HEK293 (cell line): ENCODE data around the gene CLDN1.

Experiments used
- CTCF ChIA-PET: fragments of 350-600 bp; formaldehyde crosslinking; extraction: SDS; loops from one replicate; lab custom pipeline; 2021; ENCODE audit warnings: antibody characterized with exemption; lab: Yijun Ruan, JAX
- POLR2A ChIA-PET: fragments of 300-600 bp; formaldehyde crosslinking; extraction: SDS; loops from one replicate; lab custom pipeline; 2020; ENCODE audit warnings: antibody characterized with exemption, inconsistent platforms; lab: Yijun Ruan, JAX
- H3K27ac ChIP-seq: fragments of 200-500 bp; sonication (Bioruptor generic); 2 replicates; pipeline ENCODE4 v1.5.1; 2014; ENCODE audit warnings: low read depth, low read length, control low read depth, inconsistent platforms; ENCODE audit errors: extremely low read depth
- H3K36me3 ChIP-seq, 2 experiments: fragments of 200-500 bp in 1 of 2; sonication (Bioruptor generic) in 1 of 2; 1 replicate in 1 of 2; 2 replicates in 1 of 2; pipeline ENCODE4 v1.5.1; 2014 to 2017; ENCODE audit warnings: inconsistent platforms in 2 of 2, low read length in 2 of 2; ENCODE audit not compliant: control insufficient read depth in 2 of 2, insufficient read depth in 1 of 2
- H3K4me1 ChIP-seq: fragments of 200-500 bp; sonication (Bioruptor generic); 2 replicates; pipeline ENCODE4 v1.5.1; 2014; ENCODE audit warnings: mild to moderate bottlenecking, low read length, inconsistent platforms; ENCODE audit not compliant: control insufficient read depth, insufficient read depth
- H3K4me3 ChIP-seq: 2 replicates; pipeline ENCODE4 v1.5.1; 2011; ENCODE audit warnings: low read depth, mild to moderate bottlenecking, control low read depth, low read length, moderate library complexity
- H3K9me3 ChIP-seq: fragments of 200-500 bp; sonication (Bioruptor generic); 2 replicates; pipeline ENCODE4 v1.5.1; 2014; ENCODE audit warnings: low read depth, low read length, inconsistent platforms; ENCODE audit not compliant: control insufficient read depth, insufficient read depth
- ELK4 ChIP-seq: IDR thresholded peaks from 2 replicates; pipeline ENCODE4 v1.6.1; 2011; ENCODE audit warnings: mild to moderate bottlenecking, low read depth, low read length, borderline replicate concordance
- HOXC10 ChIP-seq: sonication (generic); formaldehyde crosslinking; IDR thresholded peaks from 2 replicates; pipeline ENCODE4 v1.8.1; 2023; ENCODE audit warnings: mild to moderate bottlenecking, missing genetic modification reagents
- PRDM1 ChIP-seq: fragments of 450-650 bp; formaldehyde crosslinking; IDR thresholded peaks from 2 replicates; pipeline ENCODE4; 2016; ENCODE audit warnings: missing biosample characterization, missing genetic modification characterization
- TRIM28 ChIP-seq: IDR thresholded peaks from 2 replicates; pipeline ENCODE4 v1.6.1; 2011; ENCODE audit warnings: low read length, control low read depth, borderline replicate concordance
- ZBTB49 ChIP-seq: fragments of 450-650 bp; formaldehyde crosslinking; IDR thresholded peaks from 2 replicates; pipeline ENCODE4 v1.5.1; 2016; ENCODE audit warnings: missing biosample characterization, missing genetic modification characterization, low read depth
- ZNF223 ChIP-seq: fragments of 450-650 bp; formaldehyde crosslinking; IDR thresholded peaks from 2 replicates; pipeline ENCODE4 v1.5.1; 2016; ENCODE audit warnings: missing biosample characterization, missing genetic modification characterization
- ZNF280C ChIP-seq: fragments of 450-650 bp; formaldehyde crosslinking; IDR thresholded peaks from 2 replicates; pipeline ENCODE4 v1.5.1; 2016; ENCODE audit warnings: missing biosample characterization, missing genetic modification characterization
- ZNF280D ChIP-seq: fragments of 450-650 bp; formaldehyde crosslinking; IDR thresholded peaks from 2 replicates; pipeline ENCODE4 v1.5.1; 2016; ENCODE audit warnings: missing biosample characterization, missing genetic modification characterization
- ZNF423 ChIP-seq: fragments of 450-650 bp; formaldehyde crosslinking; IDR thresholded peaks from 2 replicates; pipeline ENCODE4 v1.5.1; 2016; ENCODE audit warnings: missing biosample characterization, missing genetic modification characterization
- ZNF449 ChIP-seq: fragments of 450-650 bp; formaldehyde crosslinking; IDR thresholded peaks from 2 replicates; pipeline ENCODE4 v1.5.1; 2017; ENCODE audit warnings: missing biosample characterization, mild to moderate bottlenecking, missing genetic modification characterization, moderate library complexity
- ZNF488 ChIP-seq: fragments of 450-650 bp; formaldehyde crosslinking; IDR thresholded peaks from 2 replicates; pipeline ENCODE4 v1.5.1; 2016; ENCODE audit warnings: missing biosample characterization, missing genetic modification characterization
- ZNF529 ChIP-seq: fragments of 450-650 bp; formaldehyde crosslinking; IDR thresholded peaks from 2 replicates; pipeline ENCODE4 v1.5.1; 2017; ENCODE audit warnings: missing genetic modification characterization, missing biosample characterization; ENCODE audit not compliant: insufficient replicate concordance
- ZNF544 ChIP-seq: fragments of 450-650 bp; formaldehyde crosslinking; IDR thresholded peaks from 2 replicates; pipeline ENCODE4 v1.5.0; 2017; ENCODE audit warnings: missing biosample characterization, missing genetic modification characterization
- ZNF776 ChIP-seq: fragments of 450-650 bp; formaldehyde crosslinking; IDR thresholded peaks from 2 replicates; pipeline ENCODE4 v1.5.0; 2017; ENCODE audit warnings: missing biosample characterization, missing genetic modification characterization, borderline replicate concordance
- ZNF777 ChIP-seq: fragments of 450-650 bp; formaldehyde crosslinking; IDR thresholded peaks from 2 replicates; pipeline ENCODE4 v1.5.1; 2017; ENCODE audit warnings: missing biosample characterization, missing genetic modification characterization, borderline replicate concordance

Gene CLDN1

GRCh38 chr3:190308154-190308553 is 14.1 kb downstream of the CLDN1 start:
- ChIA-PET POLR2A (no interaction called here), CTCF (interaction anchor here (0.6 to 1.8 kb wide), 2 partner anchors 14 to 15 kb away, joined by 3 to 6 read pairs; partner anchors contain the start of gene CLDN1)
- H3K9me3 ChIP-seq: no peaks in the 10 kb centered on the region
- H3K4me1 ChIP-seq: no peaks in the 10 kb centered on the region
- no peak overlapping the region for H3K27ac ChIP-seq
- H3K36me3 ChIP-seq: no peaks in the 10 kb centered on the region
- no peak overlapping the region for H3K4me3 ChIP-seq
- TF ChIP-seq ZNF423 (tag by site-specific recombination) (no peak), ZNF223 (no peak), ZNF544 (tag by site-specific recombination) (no peak), ZNF529 (tag by site-specific recombination) (no peak), HOXC10 (CRISPR knock-in tag) (no peak), ZNF280C (no peak), ZNF280D (tag by site-specific recombination) (no peak), ELK4 (no peak), ZBTB49 (tag by site-specific recombination) (no peak), TRIM28 (no peak), ZNF777 (tag by site-specific recombination) (no peak), ZNF488 (tag by site-specific recombination) (no peak), PRDM1 (no peak)

- TF ChIP-seq ZNF449 (tag by site-specific recombination) (no peak), ZNF776 (no peak)
- POLR2A ChIA-PET: interaction anchor here (2.2 kb wide), 1 partner anchor 15 kb away, joined by 8 read pairs; the partner anchor contains the start of gene CLDN1
- Histone ChIP-seq H3K36me3 (no peaks in the 10 kb centered on the region), H3K4me3 (no peak overlapping the region), H3K4me1 (no peaks in the 10 kb centered on the region), H3K27ac (no peak overlapping the region), H3K9me3 (no peaks in the 10 kb centered on the region)
- CTCF ChIA-PET: interaction anchor here (1.8 kb wide), 1 partner anchor 15 kb away, joined by 6 read pairs; the partner anchor contains the start of gene CLDN1
Measured at GRCh38 chr3:190307164-190307545, 15.1 kb downstream of the CLDN1 start.
